IPS-NIHi11 (cell line): ENCODE results near the gene PCDH9.

Experiments used
- DNase-seq: peaks from one replicate; pipeline ENCODE4 v3.0.0; 2012; ENCODE audit warnings: mixed read lengths, low spot score

PCDH9 gene

DNA sequence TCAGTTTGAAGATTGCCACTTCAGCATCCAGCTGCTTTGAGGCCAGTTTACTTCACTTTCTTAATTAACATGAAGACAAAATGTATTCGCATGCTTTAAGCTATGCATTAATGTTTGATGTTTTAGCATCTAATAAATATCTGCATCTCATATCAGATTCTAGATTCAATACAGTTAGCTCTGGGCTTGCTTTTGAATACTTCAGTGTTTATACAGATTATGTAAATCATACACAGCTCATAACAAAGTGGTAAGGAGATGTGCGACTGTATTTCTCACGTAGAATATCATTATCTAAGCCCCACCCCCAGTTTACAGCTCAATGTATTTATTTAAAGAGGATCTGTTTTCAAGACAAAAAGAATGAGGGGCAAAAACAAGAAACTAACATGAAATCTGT lies 770.5 kb downstream of the PCDH9 start:
- DNase-seq, result no peak

DNA sequence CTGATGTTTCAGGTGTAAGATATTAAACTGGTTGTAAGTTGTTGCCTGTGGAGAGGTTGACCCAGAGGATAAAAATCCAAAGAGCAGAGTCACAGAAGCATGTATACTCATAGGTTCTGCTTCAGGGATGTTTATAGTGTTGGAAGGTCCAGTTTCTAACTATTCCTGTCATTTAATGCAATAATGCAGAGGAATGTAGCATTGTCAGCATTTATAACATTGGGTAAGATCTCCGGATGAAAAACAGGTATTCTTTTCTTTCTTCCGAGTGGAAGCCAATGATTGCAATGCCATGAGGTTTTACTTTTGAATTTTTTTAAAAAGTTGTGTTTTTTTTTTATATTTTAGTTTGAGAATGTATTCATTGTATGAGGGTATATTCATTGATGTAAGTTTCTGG lies 771.0 kb downstream of the PCDH9 start:
- DNase-seq, result no peak

DNA sequence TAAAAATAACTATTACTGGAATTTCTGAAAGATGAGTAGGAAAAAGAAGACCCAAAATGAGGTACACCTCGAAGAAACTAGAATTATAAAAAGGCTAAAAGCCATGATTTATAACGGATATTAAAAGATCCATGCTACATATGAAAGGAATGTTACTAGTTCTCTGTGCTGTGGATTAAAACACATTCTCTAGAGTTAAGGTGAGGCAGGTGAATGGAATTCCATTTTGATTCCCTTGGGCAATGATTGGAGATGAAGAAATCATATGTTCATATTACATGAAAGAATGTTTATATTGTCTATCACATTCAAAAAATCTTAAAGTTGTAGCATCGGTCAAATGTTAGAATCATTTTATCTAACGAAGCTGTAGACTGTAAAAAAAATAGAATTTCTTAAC lies 783.7 kb downstream of the PCDH9 start:
- DNase-seq, result no peak

DNA sequence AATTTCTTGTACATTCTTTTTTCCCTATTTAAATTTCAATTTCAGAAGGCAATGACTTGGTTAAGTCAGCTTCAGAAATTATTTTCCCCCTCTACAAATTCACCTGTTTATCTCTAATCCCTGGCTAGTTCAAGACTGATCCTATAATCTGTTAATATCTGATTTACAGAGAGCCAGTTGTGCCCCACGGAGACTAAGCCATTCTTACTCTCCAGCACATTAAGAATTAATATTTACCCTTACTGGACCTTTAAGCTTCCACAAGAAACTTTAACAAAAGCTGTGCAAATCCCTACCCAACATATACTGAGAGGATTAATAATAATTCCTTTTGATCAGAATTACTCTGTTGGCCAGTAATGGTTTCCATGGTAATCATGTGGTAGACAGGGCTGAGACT lies 786.2 kb downstream of the PCDH9 start:
- no peak for DNase-seq

DNA sequence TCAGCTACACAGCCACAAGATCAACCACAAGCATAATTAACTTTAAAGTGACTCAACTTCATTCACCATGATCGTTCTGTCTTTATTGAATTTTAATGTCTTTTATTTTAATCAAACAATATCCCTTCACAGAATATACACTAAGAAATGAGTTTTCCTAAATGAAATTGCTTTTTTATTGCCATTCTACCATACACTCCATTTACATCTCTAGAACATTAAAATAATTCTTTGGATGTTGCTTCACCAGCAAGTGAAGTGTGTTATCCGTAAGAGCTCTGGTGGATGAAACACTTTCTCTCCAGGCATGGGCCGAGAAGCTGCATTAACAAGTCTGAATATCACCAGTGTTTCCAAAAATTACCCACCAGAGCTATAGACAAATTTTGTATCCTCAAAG lies 789.2 kb downstream of the PCDH9 start:
- DNase-seq, result no peak

DNA sequence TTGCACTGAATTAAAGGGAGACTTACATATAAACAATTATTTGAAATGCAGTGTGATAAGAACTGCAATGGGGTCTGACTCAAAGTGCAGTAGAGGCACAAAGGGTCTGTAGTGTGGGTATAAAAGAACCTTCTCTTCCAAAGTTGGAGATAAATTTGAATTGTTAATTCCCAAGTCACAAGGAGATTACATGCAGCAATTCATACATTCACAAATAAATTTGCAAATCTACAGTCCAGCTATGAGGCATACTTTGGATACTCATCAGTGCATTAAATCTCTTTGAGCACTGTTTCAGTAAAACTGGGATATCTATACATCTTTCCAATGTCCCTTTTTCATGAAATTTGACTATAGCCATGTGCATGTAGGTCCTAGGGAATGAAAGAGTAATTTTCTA lies 799.4 kb downstream of the PCDH9 start:
- DNase-seq, result no peak

DNA sequence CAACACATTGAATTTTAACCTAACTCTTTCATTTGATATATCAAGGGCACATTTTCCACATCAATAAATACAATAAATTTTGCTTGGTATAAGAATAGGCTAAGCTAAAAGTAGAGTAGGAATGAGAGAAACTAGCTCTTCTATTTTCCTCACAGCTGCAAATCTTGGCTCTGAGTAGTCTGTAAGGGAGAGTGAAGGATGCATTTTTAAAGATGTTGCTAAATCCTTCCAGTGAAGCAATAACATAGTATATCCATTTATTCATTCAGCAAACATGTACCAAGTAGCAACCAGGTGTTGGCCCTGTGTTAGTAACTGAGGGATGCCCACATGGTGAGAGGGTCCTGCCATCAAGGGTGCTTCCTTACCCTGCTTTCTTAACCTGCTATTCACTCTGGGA lies 799.9 kb downstream of the PCDH9 start:
- no peak for DNase-seq

DNA sequence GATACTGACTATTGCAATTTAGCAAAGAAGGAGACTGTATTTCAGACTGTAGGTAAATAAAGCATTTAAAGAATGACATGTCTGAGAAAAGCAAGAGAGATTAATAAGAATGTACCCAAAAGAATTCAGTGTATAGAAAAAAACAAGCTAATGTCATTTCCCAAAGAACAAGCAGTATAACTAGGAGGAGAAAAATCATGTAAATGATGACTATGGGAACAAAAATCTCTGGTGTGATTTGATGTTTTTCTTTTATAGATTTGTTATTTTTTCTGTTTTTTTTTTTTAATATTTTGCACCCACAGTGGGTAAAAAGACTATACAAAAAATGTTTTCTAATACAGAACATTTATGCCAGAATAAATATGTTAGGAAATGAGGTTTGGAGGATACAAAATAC lies 801.0 kb downstream of the PCDH9 start:
- DNase-seq, result no peak

DNA sequence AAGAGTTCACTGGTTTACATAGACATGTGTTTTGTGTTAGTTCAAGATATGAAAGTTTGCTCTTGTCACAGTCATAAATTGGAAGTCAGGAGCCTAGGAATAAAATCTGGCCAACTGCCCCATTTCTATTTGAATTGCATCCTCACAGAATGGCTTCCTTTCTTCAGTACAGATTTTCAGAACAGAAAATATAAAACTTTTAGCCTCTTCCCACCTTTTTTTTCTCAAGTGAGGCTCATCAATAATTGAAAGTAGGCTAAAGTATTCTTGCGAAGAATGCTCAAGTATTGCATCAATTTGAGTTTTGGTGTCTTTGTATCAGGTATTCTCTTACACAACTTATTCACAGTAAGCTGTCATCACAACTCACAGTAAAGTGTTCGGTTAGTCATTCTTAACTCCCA lies 802.7 kb downstream of the PCDH9 start:
- DNase-seq, result no peak

DNA sequence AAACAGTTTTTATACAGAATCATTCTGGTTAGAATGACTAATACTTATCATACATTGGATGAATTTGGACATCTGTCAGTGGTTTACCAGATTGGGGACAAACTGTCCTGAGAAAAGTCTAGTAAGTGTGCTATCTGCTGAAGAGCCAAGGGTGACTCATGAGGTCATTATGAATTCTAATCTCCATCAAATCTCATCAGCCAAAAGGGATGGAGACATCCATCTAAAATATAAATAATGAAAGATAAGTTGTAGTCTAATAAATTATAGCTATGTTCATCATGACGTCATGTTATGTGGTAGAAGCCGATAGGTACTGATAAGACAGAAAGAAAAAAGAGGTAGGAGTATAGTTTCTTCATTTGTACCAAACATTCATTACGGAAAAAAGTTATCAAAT lies 804.4 kb downstream of the PCDH9 start:
- DNase-seq, result no peak

DNA sequence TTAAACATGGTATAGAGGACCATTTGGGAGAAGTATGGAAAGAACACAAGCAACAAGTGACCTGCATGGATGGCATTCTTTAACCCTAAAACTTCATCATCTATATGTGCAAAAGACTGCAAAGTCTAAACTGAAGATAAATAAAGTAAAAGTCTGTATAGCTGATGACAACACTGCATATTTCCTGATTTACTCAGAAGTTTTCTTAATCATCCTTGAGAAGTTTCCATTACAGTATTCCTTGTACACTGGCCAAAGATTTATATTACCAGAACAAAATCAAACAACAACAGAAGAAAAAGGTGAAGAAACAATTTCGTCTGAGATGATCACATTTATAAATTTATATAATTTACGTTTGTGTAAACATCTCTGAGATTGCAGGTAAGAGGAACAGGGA lies 805.7 kb downstream of the PCDH9 start:
- no peak for DNase-seq

DNA sequence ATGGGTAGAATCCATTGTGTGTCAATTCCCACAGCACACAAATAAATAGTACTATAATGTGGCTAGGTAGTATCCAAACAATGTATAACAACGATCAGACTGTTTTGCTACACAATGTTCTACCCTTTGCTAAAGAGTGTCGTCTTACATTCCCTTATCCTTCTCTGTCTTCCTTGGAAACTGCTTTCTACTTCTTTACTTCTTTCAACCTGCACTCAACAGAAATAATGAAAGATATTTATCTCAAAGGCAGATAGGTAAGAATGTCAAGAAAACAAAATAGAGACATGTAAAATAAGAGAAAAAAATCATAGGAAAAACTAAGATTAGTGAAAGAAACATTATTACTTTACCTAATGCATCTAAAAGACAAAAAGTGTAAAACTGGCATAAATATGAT lies 814.7 kb downstream of the PCDH9 start:
- DNase-seq, result no peak

DNA sequence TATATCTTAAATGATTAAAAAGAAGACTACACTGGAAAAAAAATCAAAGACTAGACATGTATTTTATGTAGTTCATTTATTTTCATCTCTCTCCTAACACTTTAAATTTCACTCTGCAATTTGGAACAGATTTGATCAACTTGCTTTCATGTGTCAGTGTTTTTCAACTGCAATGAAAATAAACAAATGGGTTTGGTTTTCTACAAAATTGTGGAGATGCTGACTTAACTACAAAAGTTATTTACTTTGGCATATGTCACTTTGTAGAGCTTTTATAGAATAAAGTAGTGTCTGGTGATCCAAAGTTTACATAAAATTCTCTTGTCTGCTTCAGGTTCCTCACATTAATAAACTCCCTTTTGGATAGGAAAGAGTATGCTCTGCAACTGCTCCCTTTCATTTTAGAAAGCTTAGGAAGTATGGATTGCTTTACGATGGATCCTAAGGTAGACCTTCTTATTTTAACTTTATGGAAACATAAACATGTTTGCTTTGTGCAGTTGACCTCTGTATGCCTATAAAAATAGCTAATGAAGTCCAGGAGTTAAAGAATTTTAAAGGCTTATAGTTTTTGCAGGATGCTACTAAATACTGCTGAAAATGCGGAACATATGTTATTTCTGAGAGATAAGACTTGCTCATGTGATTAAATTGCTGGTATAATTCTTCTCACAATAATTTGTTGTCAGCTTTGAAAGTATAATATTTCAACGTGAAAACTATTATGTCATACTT lies 815.9 kb downstream of the PCDH9 start:
- no peak for DNase-seq

DNA sequence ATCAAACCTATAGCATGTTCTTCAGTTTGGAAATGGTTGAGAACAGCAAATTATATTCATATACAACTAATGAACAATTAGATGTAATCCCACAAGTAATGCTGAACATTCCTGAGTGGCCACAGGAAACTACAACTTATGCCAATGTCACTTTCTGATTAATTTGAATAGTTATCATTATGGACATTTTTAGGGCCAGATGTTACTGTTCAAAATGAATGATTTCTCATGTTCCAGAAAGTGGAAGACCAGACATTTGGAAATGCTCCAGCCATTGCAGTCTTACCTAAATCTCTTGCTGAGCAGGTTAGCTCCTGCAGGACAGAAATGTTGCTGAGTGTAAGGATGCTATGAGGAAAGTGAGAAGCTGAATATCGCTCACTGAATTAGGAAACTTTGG lies 819.8 kb downstream of the PCDH9 start:
- no peak for DNase-seq

DNA sequence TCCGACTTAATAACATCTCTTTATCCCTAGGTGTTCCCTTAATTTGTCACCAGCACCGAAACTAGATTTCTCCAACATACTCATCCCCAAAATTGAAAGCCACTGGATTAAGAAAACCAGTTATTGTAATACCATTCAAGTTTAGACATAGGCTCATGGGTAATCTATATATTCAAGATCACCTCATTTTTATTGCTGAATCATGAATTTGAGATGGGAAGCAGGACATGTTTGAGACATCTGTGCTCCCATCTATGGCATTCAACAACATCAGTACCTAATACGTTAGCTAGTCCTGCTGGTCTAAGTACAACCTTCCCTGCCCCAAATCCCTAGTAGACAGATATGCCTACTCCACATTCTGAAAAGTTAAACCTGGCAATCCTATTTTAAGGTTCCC lies 820.6 kb downstream of the PCDH9 start:
- no peak for DNase-seq

DNA sequence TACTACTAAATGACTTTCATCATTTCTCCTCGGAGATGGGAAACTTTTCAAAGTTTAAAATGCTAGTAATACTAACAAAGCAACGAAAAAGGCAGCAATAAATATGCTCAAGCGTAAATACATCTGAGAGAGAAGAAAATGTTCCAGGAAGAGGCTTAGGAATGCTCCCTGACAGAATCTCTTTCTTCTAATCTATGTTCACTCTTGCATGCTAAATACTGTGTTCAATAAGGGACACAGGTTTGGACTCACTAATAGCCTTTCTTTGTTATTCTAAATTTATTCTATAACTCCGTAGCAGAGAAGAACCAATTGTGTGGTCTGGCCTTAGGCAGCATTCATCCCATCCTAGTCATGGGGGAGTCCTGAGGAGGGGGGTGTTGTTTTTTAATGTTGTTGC lies 823.0 kb downstream of the PCDH9 start:
- DNase-seq, result no peak

DNA sequence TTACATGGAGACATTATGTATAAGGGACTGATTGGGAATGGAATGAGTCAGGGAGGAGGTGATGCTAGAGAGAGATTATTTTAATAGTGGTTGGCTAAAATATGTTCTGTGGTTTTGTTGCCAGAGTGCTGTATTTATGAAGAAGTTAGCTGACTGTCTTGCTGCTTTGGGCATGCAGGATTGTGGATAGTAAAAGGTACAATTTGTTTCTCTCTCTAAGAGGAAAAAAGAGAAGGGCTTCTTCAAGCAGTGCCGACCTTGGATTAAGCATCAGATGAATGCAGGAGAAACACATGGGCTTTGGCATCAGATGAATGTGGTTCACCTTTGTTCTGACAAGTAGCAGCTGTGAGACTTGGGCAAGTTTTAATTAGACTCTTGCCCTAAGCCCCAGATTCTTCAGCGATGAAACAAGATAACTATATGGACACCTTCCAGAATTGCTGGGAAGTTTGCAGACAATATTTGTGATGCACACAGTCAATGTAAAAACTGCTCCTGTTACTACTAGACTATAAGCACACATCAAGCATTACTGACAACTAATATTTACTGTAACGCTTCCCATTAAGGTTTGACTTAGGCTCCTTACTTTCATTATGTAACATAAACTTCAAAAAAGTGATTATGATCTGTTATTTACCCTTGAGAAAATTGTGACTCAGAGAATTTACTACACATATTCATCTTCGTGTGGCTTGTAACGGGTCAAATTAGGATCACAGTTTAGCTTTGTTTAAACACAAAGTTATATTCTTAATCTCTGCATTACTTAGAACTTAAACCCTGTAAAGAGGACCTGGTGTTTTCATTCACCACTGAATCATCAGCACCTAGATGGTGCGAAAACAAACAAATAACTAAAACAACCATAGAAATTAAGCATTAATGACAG lies 824.0 kb downstream of the PCDH9 start:
- DNase-seq, result no peak

DNA sequence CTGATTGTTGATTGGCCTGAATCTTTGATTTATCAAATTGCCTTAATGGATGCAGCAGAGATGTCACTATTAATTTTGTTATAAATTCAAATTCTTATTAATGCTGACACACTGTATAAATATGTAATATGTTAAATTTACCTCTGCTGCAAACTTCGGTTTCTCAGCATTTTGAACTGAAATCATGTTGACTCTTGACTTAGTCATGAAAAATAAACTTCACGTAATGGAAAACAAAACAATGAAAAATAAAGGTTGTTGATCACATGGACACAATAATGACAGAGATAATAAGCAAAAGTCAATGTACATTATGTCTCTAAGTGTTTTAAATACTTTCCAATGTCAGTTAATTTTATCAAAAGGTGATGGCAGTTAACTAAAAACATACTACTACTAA lies 827.6 kb downstream of the PCDH9 start:
- DNase-seq, result no peak

DNA sequence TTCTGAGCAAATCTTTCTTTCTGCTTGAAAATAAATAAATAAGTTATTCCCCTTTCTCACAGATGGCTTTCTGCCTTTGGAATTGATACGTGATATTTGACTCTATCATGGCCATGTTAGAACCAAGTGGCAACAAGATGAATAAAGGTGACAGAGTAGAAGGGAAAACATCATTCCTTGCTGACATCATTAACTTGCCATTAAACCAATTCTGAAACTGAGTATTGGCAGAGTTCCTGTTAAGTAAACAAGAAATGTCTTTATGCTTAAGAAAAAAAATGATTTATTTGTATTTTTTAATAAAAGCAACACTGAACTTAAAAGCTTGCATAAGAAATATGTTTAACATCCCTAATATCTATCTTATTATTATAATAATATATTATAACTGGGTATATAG lies 828.1 kb downstream of the PCDH9 start:
- DNase-seq, result no peak

DNA sequence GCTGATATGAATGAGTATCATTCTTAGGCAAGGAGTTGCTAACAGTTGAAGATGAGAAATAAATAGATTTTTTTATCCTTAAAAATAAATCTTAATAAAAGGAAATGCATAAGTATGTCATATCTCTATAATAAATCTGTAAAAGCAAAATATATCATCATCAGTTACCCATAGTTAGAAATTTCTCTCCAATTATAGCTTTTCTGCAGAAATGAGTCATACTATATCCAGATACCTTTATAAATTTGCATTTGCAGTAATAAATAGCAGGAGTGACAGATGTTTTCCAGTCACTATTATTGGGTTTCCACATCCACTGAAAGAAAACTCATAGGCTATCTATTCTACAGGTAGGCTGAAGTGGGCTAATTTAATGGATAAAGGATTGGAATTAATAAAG lies 829.8 kb downstream of the PCDH9 start:
- no peak for DNase-seq

DNA sequence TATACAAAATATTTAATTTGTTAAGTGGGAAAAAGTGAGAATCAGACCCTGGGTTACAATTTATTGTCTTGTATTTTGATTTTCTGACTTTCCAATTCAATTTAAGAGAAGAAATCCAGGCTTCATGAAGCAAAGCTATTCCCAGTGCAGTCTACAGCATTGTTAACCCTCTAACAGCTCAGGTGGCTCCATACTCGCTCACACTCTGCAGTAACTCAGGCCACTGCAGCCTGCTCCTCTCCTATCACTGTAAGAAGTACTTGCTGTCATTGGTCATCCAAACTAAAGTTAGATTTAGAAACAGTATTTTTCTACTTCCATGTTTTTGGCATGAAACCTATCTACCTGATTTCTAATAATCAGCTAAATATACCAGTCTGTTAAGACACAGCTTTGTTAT lies 830.3 kb downstream of the PCDH9 start:
- no peak for DNase-seq

DNA sequence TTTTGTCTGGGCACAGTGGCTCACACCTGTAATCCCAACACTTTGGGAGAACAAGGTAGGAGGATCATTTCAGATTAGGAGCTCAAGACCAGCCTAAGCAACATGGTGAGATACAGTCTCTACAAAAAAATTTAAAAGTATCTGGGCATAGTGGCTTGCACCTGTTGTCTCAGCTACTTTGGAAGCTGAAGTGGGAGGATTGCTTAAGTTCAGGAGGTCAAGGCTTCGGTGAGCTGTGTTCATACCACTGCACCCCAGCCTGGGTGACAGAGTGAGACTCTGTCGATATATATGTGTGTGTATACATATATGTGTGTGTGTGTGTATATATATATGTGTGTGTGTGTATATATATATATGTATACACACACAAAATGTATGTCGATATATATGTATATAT lies 833.0 kb downstream of the PCDH9 start:
- no peak for DNase-seq

DNA sequence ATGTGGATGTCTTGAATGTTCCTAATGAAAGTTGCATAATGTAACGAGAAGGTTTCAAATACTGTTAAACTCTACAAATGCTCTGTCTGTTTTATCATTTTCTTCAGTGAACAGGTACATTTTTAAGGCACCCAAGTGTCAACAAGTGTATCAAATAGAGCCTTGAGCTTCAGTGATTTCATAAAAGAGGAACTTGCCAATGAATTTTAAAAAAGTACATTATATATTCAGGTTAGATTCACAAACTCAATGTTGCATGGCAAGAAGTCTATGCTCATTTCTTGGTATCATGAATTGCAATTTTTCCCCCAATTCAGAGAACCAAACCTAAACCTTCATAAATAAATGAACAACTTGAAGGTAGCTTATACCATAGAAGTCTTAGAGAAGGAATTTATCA lies 838.8 kb downstream of the PCDH9 start:
- DNase-seq, result no peak

DNA sequence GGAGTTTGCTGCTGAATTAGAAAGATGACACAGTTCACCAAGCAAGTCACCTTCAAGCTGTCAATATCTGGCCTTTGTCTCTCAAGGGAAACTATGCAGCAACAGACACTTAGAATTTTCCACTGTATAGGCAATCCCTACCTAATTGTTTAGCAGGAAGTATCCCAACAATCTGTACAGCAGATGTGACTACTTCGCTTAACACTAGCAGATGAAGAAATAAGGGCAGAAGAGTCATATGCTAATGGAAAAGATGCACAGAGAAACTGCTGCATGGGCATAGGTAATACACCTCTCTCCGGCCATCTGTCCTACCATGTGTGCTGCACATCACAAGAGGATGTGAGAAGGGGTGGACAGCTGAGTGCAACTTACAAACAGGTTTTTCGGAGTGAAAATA lies 851.2 kb downstream of the PCDH9 start:
- no peak for DNase-seq
